Measurements from ENCODE around the gene SAP30BP. TPM values are rescaled to one million over a fixed set of nuclear protein-coding genes. Genes with fewer than 3 reads are reported as not detected.

The SAP30BP gene
- total and polyA plus RNA-seq, 2 of the 8 experiments (the other 6 are each of a cell fraction or from before 2014, with no cell fraction given): 63.3 to 79.9 TPM

- TF ChIP-seq CTCF (IDR thresholded peaks at IDR 0.05; ENCODE audit: control extremely low read depth in 1 of 3, insufficient read depth in 1 of 3, low read depth in 1 of 3, low read length in 3 of 3) (no peak), E2F6 (IDR thresholded peaks at IDR 0.05) (no peak), JUN (IDR thresholded peaks at IDR 0.05; ENCODE audit: low read depth, low read length) (no peak), TAF1 (IDR thresholded peaks at IDR 0.05; ENCODE audit: low read depth, low read length) (no peak), MAFK (IDR thresholded peaks at IDR 0.05; ENCODE audit: low read depth, low read length) (no peak), CHD1 (IDR thresholded peaks at IDR 0.05; ENCODE audit: low read depth, low read length) (no peak)
Measured at GRCh38 chr17:75662511-75662910, 4.6 kb upstream of the SAP30BP start (continued).

Measured in H1 (cell line).